ENCODE results near the gene FEZ2. TPM values are rescaled to one million over a fixed set of nuclear protein-coding genes. Genes with fewer than 3 reads are reported as not detected.
A peak's percentile ranks its signal among the peaks of the same experiment; 100 is the strongest.

Gene FEZ2
- total and polyA plus RNA-seq, 2 of the 13 experiments (the other 11 are each of a cell fraction or from before 2014, with no cell fraction given): 42.5 to 59.1 TPM

GRCh38 chr2:36597532-36598377, at the start of gene FEZ2 (continued):
- TF ChIP-seq ZBTB40 (IDR thresholded peaks at IDR 0.05): no peak
- TF ChIP-seq ZBTB40 (CRISPR knock-in tag; IDR thresholded peaks at IDR 0.05): peak; percentile 24; the same call in 1 of the 2 replicates
- 0 out of 2 replicates have a peak, but pooled peaks have one; percentile 26 for TF ChIP-seq TSC22D2 (CRISPR knock-in tag; IDR thresholded peaks at IDR 0.05; ENCODE audit: borderline replicate concordance)
- peak; percentile 67; the same call in 1 of the 2 replicates for TF ChIP-seq ZZZ3 (CRISPR knock-in tag; IDR thresholded peaks at IDR 0.05; ENCODE audit: borderline replicate concordance)
- TF ChIP-seq SALL1 (CRISPR knock-in tag; IDR thresholded peaks at IDR 0.05): peak; percentile 63; the same call in 1 of the 2 replicates
- peak; percentile 31; the same call in 1 of the 2 replicates for TF ChIP-seq GATAD2A (CRISPR knock-in tag; IDR thresholded peaks at IDR 0.05)
- no peak for TF ChIP-seq ZBTB42 (CRISPR knock-in tag; IDR thresholded peaks at IDR 0.05)
- TF ChIP-seq ATF7-NPFF (CRISPR knock-in tag; IDR thresholded peaks at IDR 0.05; ENCODE audit: low read depth): no peak
- peak; percentile 35; the same call in 1 of the 2 replicates for TF ChIP-seq ZNF318 (CRISPR knock-in tag; IDR thresholded peaks at IDR 0.05)
- 0 out of 2 replicates have a peak, but pooled peaks have one; percentile 22 for TF ChIP-seq POLR2AphosphoS5 (IDR thresholded peaks at IDR 0.05; ENCODE audit: low read depth, low read length)
- TF ChIP-seq TEAD2 (CRISPR knock-in tag; IDR thresholded peaks at IDR 0.05): no peak
